Regular cardiac myocyte (primary cell): ENCODE data around the gene VPS4B. TPM values are rescaled to one million over a fixed set of nuclear protein-coding genes. Genes with fewer than 3 reads are reported as not detected.

Source experiments
- total RNA-seq: library from RNA; depleted of rRNA; stranded (reverse); fragments of >200 nt; gene quantifications from 2 replicates; pipeline ENCODE4 v1.2.3, GENCODE V29; 2014

Gene VPS4B
- total RNA-seq, result 42.6 and 48.2 TPM in 2 replicates

DNA sequence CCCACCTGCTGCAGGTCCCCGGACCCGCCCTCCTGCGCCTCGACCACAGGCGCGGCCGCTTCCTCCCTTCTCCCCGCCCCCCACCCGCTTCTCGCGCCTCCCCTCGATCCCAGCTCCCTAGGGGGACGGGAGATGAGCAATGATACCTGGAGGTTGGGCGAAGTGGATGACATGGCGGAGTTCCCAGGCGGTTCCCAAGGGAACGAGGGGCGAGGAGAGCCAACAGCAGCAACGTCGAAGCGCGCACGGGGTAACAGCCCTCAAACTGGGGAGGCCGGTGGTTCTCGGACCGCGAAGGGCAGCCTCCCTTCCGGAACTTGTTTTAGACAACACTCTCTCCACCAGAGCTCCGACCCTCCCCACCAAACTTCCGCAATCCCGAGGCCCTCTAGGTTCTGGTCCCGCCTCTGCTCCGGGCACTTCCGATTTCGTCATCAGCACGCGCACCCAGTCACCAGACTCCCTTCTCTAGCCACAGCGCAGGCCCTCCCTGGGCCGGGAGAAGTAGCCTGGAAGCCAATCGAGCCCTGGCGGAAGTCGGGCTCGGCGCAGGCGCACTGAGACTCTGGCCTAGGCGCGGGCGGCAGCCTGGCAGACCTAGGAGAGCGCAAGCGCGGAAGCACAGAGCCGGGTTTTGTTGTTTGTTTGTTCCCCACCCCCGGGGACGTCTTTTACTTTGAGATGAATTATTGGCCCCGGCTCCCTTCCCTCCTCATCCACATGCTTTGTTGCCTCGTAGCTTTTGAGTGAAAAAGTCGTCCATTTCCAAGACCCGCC lies at the start of gene VPS4B:
TSS of gene VPS4B (minus strand) at position 390 of the 777 bp plus-strand sequence. CDS start at position 173, 217 bp downstream.

DNA sequence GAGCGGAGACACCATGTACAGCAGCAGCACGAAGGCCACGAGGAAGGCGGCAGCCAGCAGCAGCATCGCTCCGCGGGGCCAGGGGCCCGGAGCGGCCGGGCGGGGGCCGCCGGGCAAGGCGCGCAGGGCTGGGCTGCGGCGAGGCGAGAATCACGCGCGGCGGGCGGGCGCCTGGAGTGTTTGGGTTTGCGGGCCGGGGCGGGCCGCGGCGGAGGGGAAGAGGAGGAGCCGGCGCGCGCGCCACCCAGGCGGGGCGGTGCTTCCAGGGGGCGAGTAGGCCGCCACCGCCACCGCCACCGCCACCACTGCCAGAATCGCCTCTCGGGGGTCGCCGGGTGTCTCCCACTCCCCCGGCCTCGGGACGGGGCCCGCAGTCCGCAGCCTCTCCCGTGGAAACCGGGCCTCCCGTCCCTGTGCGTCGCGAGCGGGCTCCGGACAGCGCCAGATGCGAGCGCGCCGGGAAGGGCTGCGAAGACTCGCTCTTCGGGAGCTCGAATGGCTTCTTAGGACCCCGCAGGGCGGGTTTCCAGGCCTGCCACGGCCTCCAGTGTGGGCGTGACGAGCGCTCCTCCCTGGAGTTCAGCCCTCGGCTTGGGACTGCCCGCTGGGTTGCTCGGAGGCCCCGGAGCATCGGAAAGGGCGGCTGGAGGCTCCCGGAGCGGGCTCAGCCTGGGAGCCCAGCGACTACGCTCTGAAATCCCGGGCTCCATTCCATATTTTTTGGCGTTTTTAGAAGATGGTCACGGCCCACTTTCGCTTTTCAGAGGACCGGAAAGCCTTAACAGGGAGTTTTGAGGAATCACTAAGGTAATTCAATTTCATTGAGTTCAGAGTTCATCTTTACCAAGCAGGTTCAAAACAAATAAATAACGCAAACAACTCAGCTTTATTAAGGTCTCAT lies 55.0 kb downstream of the VPS4B start, which contains the start of gene KDSR:
TSS of gene KDSR (minus strand) at position 154 of the 901 bp plus-strand sequence. CDS start at position 66, 88 bp downstream.

Other genes starting within 250 kb of the VPS4B start
- gene BCL2, start 102.7 kb downstream of the VPS4B start, total RNA-seq, result 1.5 and 3.1 TPM in 2 replicates
- 32.8 and 37.2 TPM in 2 replicates for gene KDSR, start 55.3 kb downstream of the VPS4B start, total RNA-seq
- under 0.01 TPM in 2 replicates for gene SERPINB5, start 54.5 kb upstream of the VPS4B start, total RNA-seq
- not detected in 2 replicates for gene SERPINB12, start 119.9 kb upstream of the VPS4B start, total RNA-seq
- not detected in 2 replicates for gene SERPINB13, start 164.9 kb upstream of the VPS4B start, total RNA-seq
- not detected in 2 replicates for gene SERPINB4, start 221.8 kb upstream of the VPS4B start, total RNA-seq
- not detected in 2 replicates for gene SERPINB3, start 239.4 kb upstream of the VPS4B start, total RNA-seq